ENCODE results near the gene GAPVD1.

DNA sequence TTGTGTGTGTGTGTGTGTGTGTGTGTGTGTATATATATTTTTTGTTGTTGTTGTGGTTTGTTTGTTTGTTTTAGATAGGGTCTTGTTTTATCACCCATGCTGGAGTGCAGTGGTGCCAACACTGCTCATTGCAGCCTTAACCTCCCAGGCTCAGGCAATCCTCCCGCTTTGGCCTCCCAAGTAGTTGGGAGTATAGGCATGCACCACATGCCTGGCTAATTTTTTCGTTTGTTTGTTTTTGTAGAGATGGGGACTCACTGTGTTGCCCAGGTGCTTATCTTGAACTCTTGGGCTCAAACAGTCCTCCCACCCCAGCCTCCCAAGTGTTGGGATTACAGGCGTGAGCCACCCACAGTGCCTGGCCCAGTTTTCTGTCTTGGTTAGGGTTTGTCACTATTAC, 77.3 kb downstream of the GAPVD1 start:
- TF ChIP-seq, protein P1, sequence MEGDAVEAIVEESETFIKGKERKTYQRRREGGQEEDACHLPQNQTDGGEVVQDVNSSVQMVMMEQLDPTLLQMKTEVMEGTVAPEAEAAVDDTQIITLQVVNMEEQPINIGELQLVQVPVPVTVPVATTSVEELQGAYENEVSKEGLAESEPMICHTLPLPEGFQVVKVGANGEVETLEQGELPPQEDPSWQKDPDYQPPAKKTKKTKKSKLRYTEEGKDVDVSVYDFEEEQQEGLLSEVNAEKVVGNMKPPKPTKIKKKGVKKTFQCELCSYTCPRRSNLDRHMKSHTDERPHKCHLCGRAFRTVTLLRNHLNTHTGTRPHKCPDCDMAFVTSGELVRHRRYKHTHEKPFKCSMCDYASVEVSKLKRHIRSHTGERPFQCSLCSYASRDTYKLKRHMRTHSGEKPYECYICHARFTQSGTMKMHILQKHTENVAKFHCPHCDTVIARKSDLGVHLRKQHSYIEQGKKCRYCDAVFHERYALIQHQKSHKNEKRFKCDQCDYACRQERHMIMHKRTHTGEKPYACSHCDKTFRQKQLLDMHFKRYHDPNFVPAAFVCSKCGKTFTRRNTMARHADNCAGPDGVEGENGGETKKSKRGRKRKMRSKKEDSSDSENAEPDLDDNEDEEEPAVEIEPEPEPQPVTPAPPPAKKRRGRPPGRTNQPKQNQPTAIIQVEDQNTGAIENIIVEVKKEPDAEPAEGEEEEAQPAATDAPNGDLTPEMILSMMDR (conservative IDR thresholded peaks at IDR 0.05 in 1 of 2, IDR thresholded peaks at IDR 0.05 in 1 of 2; ENCODE audit: extremely low read depth in 1 of 2, insufficient read depth in 1 of 2, low read depth in 1 of 2, low read length in 2 of 2): no peak
- TF ChIP-seq EZH2 (IDR thresholded peaks at IDR 0.05; ENCODE audit: borderline replicate concordance, low read length): no peak

All from mammary epithelial cell (primary cell).